ENCODE data around the gene SLC7A1.

DNA sequence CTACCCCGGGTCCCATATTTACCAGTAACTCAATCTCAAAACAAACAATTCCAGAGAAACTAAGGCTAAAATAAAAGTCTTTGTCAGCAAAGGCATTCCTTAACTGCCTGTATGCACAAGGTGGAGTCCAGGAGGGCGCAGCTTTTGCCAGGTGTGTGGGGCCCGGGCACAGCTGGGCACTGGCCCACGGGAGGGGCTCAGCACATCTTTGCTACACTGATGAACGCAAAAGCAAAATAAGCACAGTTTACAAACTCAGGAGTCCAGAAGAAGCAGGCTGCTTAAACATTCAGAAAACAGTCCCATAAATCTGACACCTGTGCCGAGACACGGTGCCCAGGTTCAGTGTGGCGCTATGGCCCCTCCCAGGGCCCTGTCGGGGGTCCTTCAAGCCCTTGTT is 70.8 kb downstream of the SLC7A1 start:
- TF ChIP-seq, protein P1, sequence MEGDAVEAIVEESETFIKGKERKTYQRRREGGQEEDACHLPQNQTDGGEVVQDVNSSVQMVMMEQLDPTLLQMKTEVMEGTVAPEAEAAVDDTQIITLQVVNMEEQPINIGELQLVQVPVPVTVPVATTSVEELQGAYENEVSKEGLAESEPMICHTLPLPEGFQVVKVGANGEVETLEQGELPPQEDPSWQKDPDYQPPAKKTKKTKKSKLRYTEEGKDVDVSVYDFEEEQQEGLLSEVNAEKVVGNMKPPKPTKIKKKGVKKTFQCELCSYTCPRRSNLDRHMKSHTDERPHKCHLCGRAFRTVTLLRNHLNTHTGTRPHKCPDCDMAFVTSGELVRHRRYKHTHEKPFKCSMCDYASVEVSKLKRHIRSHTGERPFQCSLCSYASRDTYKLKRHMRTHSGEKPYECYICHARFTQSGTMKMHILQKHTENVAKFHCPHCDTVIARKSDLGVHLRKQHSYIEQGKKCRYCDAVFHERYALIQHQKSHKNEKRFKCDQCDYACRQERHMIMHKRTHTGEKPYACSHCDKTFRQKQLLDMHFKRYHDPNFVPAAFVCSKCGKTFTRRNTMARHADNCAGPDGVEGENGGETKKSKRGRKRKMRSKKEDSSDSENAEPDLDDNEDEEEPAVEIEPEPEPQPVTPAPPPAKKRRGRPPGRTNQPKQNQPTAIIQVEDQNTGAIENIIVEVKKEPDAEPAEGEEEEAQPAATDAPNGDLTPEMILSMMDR (IDR thresholded peaks at IDR 0.05 in 4 of 5, conservative IDR thresholded peaks at IDR 0.05 in 1 of 5), result no peak
- no peak for TF ChIP-seq POLR2A (IDR thresholded peaks at IDR 0.05)
